Liver (tissue), 3 donors: ENCODE results near the gene ORM2.

ENCODE experiments used
- CTCF ChIP-seq: fragments of 150-350 bp; IDR thresholded peaks from 2 replicates; pipeline ENCODE4 v1.5.1; 2017; ENCODE audit warnings: improper control_type of control experiment, low read depth, low read length; ENCODE audit not compliant: missing input control
- GABPA ChIP-seq, 2 donors: IDR thresholded peaks in 1 of 2; conservative IDR thresholded peaks in 1 of 2; 2 replicates each; pipeline ENCODE4 v1.6.1; 2016; ENCODE audit warnings: antibody characterized with exemption in 2 of 2, mild to moderate bottlenecking in 1 of 2, moderate library complexity in 1 of 2
- RAD21 ChIP-seq, 2 donors: IDR thresholded peaks; 2 replicates each; pipeline ENCODE4 v1.6.1; 2016; ENCODE audit warnings: antibody characterized with exemption in 2 of 2, mild to moderate bottlenecking in 2 of 2
- donor health status: healthy.
- donor health status: healthy.

- TF ChIP-seq GABPA (IDR thresholded peaks at IDR 0.05 in 1 of 2, conservative IDR thresholded peaks at IDR 0.05 in 1 of 2) (no peak), CTCF (no peak), RAD21 (IDR thresholded peaks at IDR 0.05) (no peak)
Measured at GRCh38 chr9:114342755-114343440, 13.2 kb downstream of the ORM2 start.
